ENCODE results near the gene SF1. TPM values are rescaled to one million over a fixed set of nuclear protein-coding genes. Genes with fewer than 3 reads are reported as not detected.

Gene SF1
- total and polyA plus RNA-seq, 2 of the 8 experiments (the other 6 are each of a cell fraction or from before 2014, with no cell fraction given): 72.7 to 353 TPM

DNA sequence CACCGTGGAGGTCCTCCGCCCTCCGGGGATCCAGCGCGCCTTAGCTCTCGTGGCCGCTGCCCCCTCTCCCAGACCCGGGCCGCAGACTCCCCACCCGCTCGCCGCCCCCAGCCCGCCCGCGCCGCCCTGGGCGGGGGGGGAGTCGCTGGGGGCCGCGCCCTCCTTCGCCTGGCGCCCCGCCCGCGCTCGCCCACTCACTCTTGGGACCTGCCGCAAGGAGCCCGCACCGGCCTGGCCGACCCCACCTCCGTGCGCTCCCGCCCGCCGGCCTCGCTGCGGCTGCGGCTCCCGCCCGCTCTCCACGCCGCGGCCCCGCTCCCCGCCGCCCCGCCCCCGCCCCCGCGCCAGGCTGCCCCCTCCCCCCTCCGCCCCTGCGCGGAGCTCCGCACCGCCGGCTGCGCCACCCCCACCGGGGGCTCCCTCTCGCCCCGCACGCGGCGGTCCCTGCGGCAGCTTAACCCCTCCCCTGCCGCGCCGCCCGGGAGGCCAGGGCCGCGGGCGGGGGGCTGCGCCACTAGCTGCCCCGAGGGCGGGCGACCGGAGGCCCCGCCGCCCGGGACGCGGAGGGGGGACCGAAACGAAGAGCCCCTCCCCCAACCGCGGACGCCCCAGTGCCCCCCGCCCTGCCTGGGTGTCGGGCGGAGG, 33.7 kb downstream of the SF1 start:
- Histone ChIP-seq H3K79me2 (ENCODE audit: control insufficient read depth in 1 of 2, insufficient read depth in 2 of 2, low read length in 2 of 2) (no peaks in the 10 kb centered on the region), H3K23me2 (ENCODE audit: low read depth, low read length) (peaks cover 35% of the 10 kb centered on the region), H2AFZ (ENCODE audit: low read length) (no peak overlapping the region), H3K56ac (replicated peaks; ENCODE audit: insufficient read length, low read depth, low read length) (no peak overlapping the region), H3K18ac (ENCODE audit: extremely low read depth, low read length) (0 out of 2 replicates have a peak overlapping the region, but pooled peaks have one; percentile 65), H2BK12ac (ENCODE audit: low read depth, low read length) (no peak overlapping the region), H3K27ac (ENCODE audit: low read depth, low read length) (no peak overlapping the region), H3K4ac (replicated peaks; ENCODE audit: insufficient read length, low read depth, low read length) (no peak overlapping the region), H3K23ac (ENCODE audit: insufficient read length) (no peak overlapping the region), H4K5ac (ENCODE audit: insufficient read length, low read depth, low read length) (no peak overlapping the region), H3K9me3 (ENCODE audit: insufficient read depth in 2 of 2, low read depth in 1 of 2, low read length in 1 of 2) (no peaks in the 10 kb centered on the region), H4K20me1 (replicated peaks in 1 of 2; ENCODE audit: control insufficient read depth in 1 of 2, insufficient read depth in 2 of 2, low read length in 2 of 2) (no peaks in the 10 kb centered on the region), H2AK5ac (ENCODE audit: low read depth, low read length) (no peak overlapping the region), H2BK15ac (ENCODE audit: low read length) (no peak overlapping the region), H4K8ac (ENCODE audit: extremely low read depth, insufficient read depth, low read length) (no peak overlapping the region), H2BK20ac (ENCODE audit: low read length) (no peak overlapping the region), H3K36me3 (ENCODE audit: control insufficient read depth in 2 of 4, insufficient read depth in 4 of 4, low read length in 3 of 4) (no peaks in the 10 kb centered on the region), H3K4me3 (ENCODE audit: extremely low read depth in 1 of 4, insufficient read depth in 2 of 4, low read depth in 3 of 4, low read length in 4 of 4) (peak overlapping the region; percentile 48 to 67 (median 56)), H3K14ac (ENCODE audit: insufficient read length) (no peak overlapping the region), H3K4me2 (ENCODE audit: insufficient read depth in 1 of 2, low read depth in 2 of 2, low read length in 2 of 2) (peak overlapping the region; percentile 87 to 89), H4K91ac (replicated peaks; ENCODE audit: insufficient read length, low read length) (no peak overlapping the region), H3K27me3 (replicated peaks in 1 of 4; ENCODE audit: control insufficient read depth in 3 of 4, extremely low read depth in 1 of 4, insufficient read depth in 3 of 4, low read length in 3 of 4) (peaks cover 0 to 32% (median 19%) of the 10 kb centered on the region in 4 experiments; a peak in 5 of 7 replicates), H3K9ac (replicated peaks in 1 of 4; ENCODE audit: extremely low read depth in 1 of 4, low read depth in 3 of 4, low read length in 3 of 4) (no peak overlapping the region), H2BK120ac (replicated peaks; ENCODE audit: low read depth, low read length) (no peak overlapping the region), H3K79me1 (ENCODE audit: low read depth, low read length) (no peaks in the 10 kb centered on the region), H3K4me1 (replicated peaks in 1 of 4; ENCODE audit: control insufficient read depth in 3 of 4, insufficient read depth in 4 of 4, low read length in 3 of 4) (peaks cover 4 to 27% (median 23%) of the 10 kb centered on the region in 4 experiments), H2BK5ac (ENCODE audit: low read depth, low read length) (no peak overlapping the region)
- POLR2A ChIA-PET (ENCODE audit: partially characterized antibody): interaction anchor here (0.6 to 42.9 kb wide), 7 partner anchors 9 to 511 kb away, joined by 3 to 1087 read pairs (median 3); partner anchors contain the start of genes PYGM and SF1
- 0% methylated on average over 2 of the region's 89 CpGs; no CpG with 5 or more reads in 1 of the 2 experiments for WGBS, 2 experiments (ENCODE audit: extremely low coverage in 1 of 2, insufficient coverage in 1 of 2, insufficient read length in 1 of 2, insufficient replicate concordance in 2 of 2, low coverage in 1 of 2, low lambda C conversion rate in 2 of 2, missing lambda C conversion rate in 1 of 2)
- CTCF ChIA-PET (ENCODE audit: partially characterized antibody): interaction anchor here (0.6 to 23.7 kb wide), 11 partner anchors 8 to 858 kb away, joined by 3 to 376 read pairs (median 17); partner anchors contain the start of gene PYGM
- DNase-seq (ENCODE audit: low read depth in 1 of 2, low spot score in 2 of 2) (peak in 1 of 2 experiments; percentile 59), FAIRE-seq (no peak)
- TF ChIP-seq JUN (IDR thresholded peaks at IDR 0.05; ENCODE audit: low read depth, low read length) (no peak), EGR1 (IDR thresholded peaks at IDR 0.05; ENCODE audit: borderline replicate concordance, low read depth, low read length) (0 out of 2 replicates have a peak, but pooled peaks have one; percentile 25), KDM4A (IDR thresholded peaks at IDR 0.05; ENCODE audit: low read depth, low read length, severe bottlenecking) (peak; percentile 8)

Data from H1 (cell line).